IMR-90 (cell line): ENCODE data around the gene CTNNA2. TPM values are rescaled to one million over a fixed set of nuclear protein-coding genes. Genes with fewer than 3 reads are reported as not detected.

Experiments
- ATAC-seq: fragments of 200-7000 bp; cut with Tn5 transposase; 2 replicates; pipeline ENCODE4 v1.9.1; 2020; ENCODE audit warnings: low read depth, mild to moderate bottlenecking, moderate library complexity
- BruUV-seq: library from RNA; stranded (reverse); fragments of 400-500 nt; replicated peaks from 2 replicates; lab custom pipeline; 2021; lab: Mats Ljungman, UMichigan
- CTCF ChIA-PET: fragments of 300-600 bp; formaldehyde crosslinking; extraction: SDS; loops from one replicate; lab custom pipeline; 2021; ENCODE audit warnings: antibody characterized with exemption; lab: Yijun Ruan, JAX
- POLR2A ChIA-PET: fragments of 300-600 bp; sonication (Branson Sonifier 250); formaldehyde crosslinking; loops from one replicate; lab custom pipeline; 2022; ENCODE audit warnings: antibody characterized with exemption; ENCODE audit not compliant: unreplicated experiment; lab: Charles Lee
- DNase-seq: peaks from one replicate; pipeline ENCODE4 v3.0.0; 2013
- H2AFZ ChIP-seq: replicated peaks from 2 replicates; pipeline ENCODE3; 2013; ENCODE audit warnings: low read length, mild to moderate bottlenecking; ENCODE audit not compliant: poor library complexity
- H2AK5ac ChIP-seq: 2 replicates; pipeline ENCODE4 v1.6.1; 2013; ENCODE audit warnings: low read depth, low read length, inconsistent platforms
- H2AK9ac ChIP-seq: replicated peaks from 2 replicates; pipeline ENCODE3; 2013; ENCODE audit warnings: mild to moderate bottlenecking, low read depth, low read length, moderate library complexity; ENCODE audit not compliant: poor library complexity
- H2BK120ac ChIP-seq: 2 replicates; pipeline ENCODE4 v1.6.1; 2013; ENCODE audit warnings: low read depth, low read length, inconsistent platforms
- H2BK15ac ChIP-seq: 3 replicates; pipeline ENCODE4 v1.6.1; 2013; ENCODE audit warnings: low read depth, low read length, inconsistent platforms
- H2BK20ac ChIP-seq: 2 replicates; pipeline ENCODE4 v1.6.1; 2013; ENCODE audit warnings: low read depth, mild to moderate bottlenecking, inconsistent platforms, low read length, moderate library complexity
- H2BK5ac ChIP-seq: 2 replicates; pipeline ENCODE4 v1.6.1; 2013; ENCODE audit warnings: mild to moderate bottlenecking, low read depth, low read length, inconsistent platforms; ENCODE audit not compliant: poor library complexity, severe bottlenecking
- H3K14ac ChIP-seq: replicated peaks from 2 replicates; pipeline ENCODE4 v1.6.1; 2013; ENCODE audit warnings: low read depth, low read length, inconsistent platforms
- H3K18ac ChIP-seq: 2 replicates; pipeline ENCODE4 v1.6.1; 2013; ENCODE audit warnings: low read depth, low read length, control low read depth
- H3K23ac ChIP-seq: 2 replicates; pipeline ENCODE4 v1.6.1; 2013; ENCODE audit warnings: low read depth, low read length, inconsistent platforms
- H3K27ac ChIP-seq: 2 replicates; pipeline ENCODE4 v1.5.1; 2013; ENCODE audit warnings: mild to moderate bottlenecking, control low read depth, low read length; ENCODE audit not compliant: insufficient read depth
- H3K27me3 ChIP-seq: 2 replicates; pipeline ENCODE4 v1.6.1; 2013; ENCODE audit warnings: low read length; ENCODE audit not compliant: control insufficient read depth, insufficient read depth
- H3K36me3 ChIP-seq: 2 replicates; pipeline ENCODE4 v1.6.1; 2013; ENCODE audit warnings: low read length, mixed read lengths; ENCODE audit not compliant: control insufficient read depth, insufficient read depth
- H3K4ac ChIP-seq: 2 replicates; pipeline ENCODE4 v1.6.1; 2013; ENCODE audit warnings: low read depth, low read length, inconsistent platforms
- H3K4me1 ChIP-seq: 2 replicates; pipeline ENCODE4 v1.6.1; 2013; ENCODE audit warnings: low read length, mixed read lengths; ENCODE audit not compliant: control insufficient read depth, insufficient read depth
- H3K4me2 ChIP-seq: 2 replicates; pipeline ENCODE4 v1.6.1; 2013; ENCODE audit warnings: low read depth, mild to moderate bottlenecking, control low read depth, low read length, moderate library complexity
- H3K4me3 ChIP-seq: 2 replicates; pipeline ENCODE4 v1.5.1; 2013; ENCODE audit warnings: low read depth, mild to moderate bottlenecking, control low read depth, low read length, moderate library complexity; ENCODE audit not compliant: insufficient read depth
- H3K56ac ChIP-seq: 2 replicates; pipeline ENCODE4 v1.6.1; 2013; ENCODE audit warnings: low read length, inconsistent platforms; ENCODE audit not compliant: insufficient read depth; ENCODE audit errors: extremely low read depth
- H3K79me1 ChIP-seq, 2 experiments: 2 replicates each; pipeline ENCODE4 v1.6.1; 2013; ENCODE audit warnings: low read length in 2 of 2, inconsistent platforms in 1 of 2, low read depth in 1 of 2
- H3K9ac ChIP-seq: 2 replicates; pipeline ENCODE4 v1.6.1; 2013; ENCODE audit warnings: low read depth, low read length, control low read depth
- H3K9me1 ChIP-seq: 2 replicates; pipeline ENCODE4 v1.6.1; 2013; ENCODE audit warnings: low read length, inconsistent platforms; ENCODE audit not compliant: insufficient read depth
- H3K9me3 ChIP-seq: 2 replicates; pipeline ENCODE4 v1.6.1; 2013; ENCODE audit warnings: low read length; ENCODE audit not compliant: control insufficient read depth, insufficient read depth
- H4K20me1 ChIP-seq: 2 replicates; pipeline ENCODE4 v1.6.1; 2013; ENCODE audit warnings: low read length, inconsistent platforms; ENCODE audit not compliant: insufficient read depth
- H4K5ac ChIP-seq: 2 replicates; pipeline ENCODE4 v1.6.1; 2013; ENCODE audit warnings: mild to moderate bottlenecking, low read depth, low read length, control low read depth
- H4K8ac ChIP-seq, 2 experiments: 2 replicates each; pipeline ENCODE4 v1.6.1; 2013; ENCODE audit warnings: low read depth in 2 of 2, low read length in 2 of 2, control low read depth in 1 of 2, inconsistent platforms in 1 of 2
- H4K91ac ChIP-seq: 2 replicates; pipeline ENCODE4 v1.6.1; 2013; ENCODE audit warnings: low read depth, low read length, inconsistent platforms; ENCODE audit not compliant: insufficient read depth
- BHLHE40 ChIP-seq: fragments of 150-350 bp; IDR thresholded peaks from 2 replicates; pipeline ENCODE4 v1.6.1; 2016; ENCODE audit warnings: mild to moderate bottlenecking, low read depth, low read length
- CEBPB ChIP-seq: IDR thresholded peaks from 2 replicates; pipeline ENCODE4 v1.6.1; 2012; ENCODE audit warnings: low read depth, low read length, improper control_type of control experiment
- CHD1 ChIP-seq: IDR thresholded peaks from 2 replicates; pipeline ENCODE4 v1.6.1; 2012; ENCODE audit warnings: low read depth, low read length, improper control_type of control experiment
- CTCF ChIP-seq: conservative IDR thresholded peaks from 2 replicates; pipeline ENCODE4 v1.5.1; 2012; ENCODE audit warnings: mild to moderate bottlenecking, low read depth, low read length, improper control_type of control experiment
- ELK1 ChIP-seq: fragments of 150-350 bp; IDR thresholded peaks from 2 replicates; pipeline ENCODE4 v1.6.1; 2016; ENCODE audit warnings: low read depth, mild to moderate bottlenecking, low read length, moderate library complexity, borderline replicate concordance
- FOS ChIP-seq: fragments of 150-350 bp; IDR thresholded peaks from 2 replicates; pipeline ENCODE4 v1.6.1; 2016; ENCODE audit warnings: low read depth, low read length
- MAFK ChIP-seq: IDR thresholded peaks from 2 replicates; pipeline ENCODE4 v1.6.1; 2012; ENCODE audit warnings: low read depth, low read length, improper control_type of control experiment
- MAZ ChIP-seq: IDR thresholded peaks from 2 replicates; pipeline ENCODE4 v1.6.1; 2012; ENCODE audit warnings: low read depth, mild to moderate bottlenecking, low read length, improper control_type of control experiment, moderate library complexity, borderline replicate concordance
- MXI1 ChIP-seq: IDR thresholded peaks from 2 replicates; pipeline ENCODE4 v1.6.1; 2012; ENCODE audit warnings: low read depth, mild to moderate bottlenecking, low read length, moderate library complexity, borderline replicate concordance
- NFE2L2 ChIP-seq: fragments of 150-350 bp; IDR thresholded peaks from 2 replicates; pipeline ENCODE4 v1.6.1; 2016; ENCODE audit warnings: low read depth, mild to moderate bottlenecking, low read length
- POLR2A ChIP-seq: IDR thresholded peaks from 2 replicates; pipeline ENCODE4 v1.6.1; 2012; ENCODE audit warnings: mild to moderate bottlenecking, low read depth, low read length
- RAD21 ChIP-seq: IDR thresholded peaks from 2 replicates; pipeline ENCODE4 v1.6.1; 2012; ENCODE audit warnings: low read length, improper control_type of control experiment
- RCOR1 ChIP-seq: IDR thresholded peaks from 2 replicates; pipeline ENCODE4 v1.6.1; 2012; ENCODE audit warnings: mild to moderate bottlenecking, low read length, improper control_type of control experiment; ENCODE audit not compliant: insufficient replicate concordance
- RFX5 ChIP-seq: IDR thresholded peaks from 2 replicates; pipeline ENCODE4 v1.8.0; 2012; ENCODE audit warnings: low read depth, mild to moderate bottlenecking, low read length, moderate library complexity
- SMC3 ChIP-seq: fragments of 150-350 bp; IDR thresholded peaks from 2 replicates; pipeline ENCODE4 v1.6.1; 2016; ENCODE audit warnings: low read depth, mild to moderate bottlenecking, antibody characterized with exemption, low read length, moderate library complexity
- USF2 ChIP-seq: fragments of 150-350 bp; IDR thresholded peaks from 2 replicates; pipeline ENCODE4 v1.6.1; 2017; ENCODE audit warnings: mild to moderate bottlenecking, antibody characterized with exemption, low read length, low read depth
- WGBS, 2 experiments: methylation state at CpG; one replicate each; pipeline versions ENCODE4 v1.1.5 to v1.1.7; 2013; ENCODE audit warnings: missing lambda C conversion rate in 2 of 2; ENCODE audit not compliant: insufficient read length in 1 of 2; ENCODE audit errors: extremely low coverage in 2 of 2; 5-methylcytosine and 5-hydroxymethylcytosine counted together
- dilution Hi-C: fragments of 300-500 bp; cut with HindIII; formaldehyde crosslinking; loops from one replicate; pipeline ENCODE4 v1.14.3; 2018; ENCODE audit warnings: low sequenced_read_pairs; ENCODE audit not compliant: unreplicated experiment
- in situ Hi-C: fragments of 300-500 bp; cut with MboI; formaldehyde crosslinking; loops from 3 replicates; pipeline ENCODE4 v1.14.3; 2019; ENCODE audit warnings: low sequenced_read_pairs, inconsistent platforms, mixed read lengths
- intact Hi-C: fragments of 100-400 bp; cut with micrococcal nuclease; formaldehyde crosslinking; loops from 2 replicates; pipeline ENCODE4 v1.10.0; 2022
- polyA plus RNA-seq, 3 experiments: library from polyadenylated mRNA; depleted of rRNA; stranded (reverse); fragments of >200 nt; gene quantifications; 2 replicates each; pipeline ENCODE4 v1.2.3, GENCODE V29; 2012; ENCODE audit warnings: low replicate concordance in 1 of 3
- total RNA-seq: library from RNA; depleted of rRNA; stranded (reverse); fragments of >200 nt; gene quantifications from 2 replicates; pipeline ENCODE4 v1.2.3, GENCODE V29; 2012

CTNNA2 gene
- total and polyA plus RNA-seq, 2 of the 4 experiments (the other 2 are of a cell fraction): not detected

GRCh38 chr2:79713131-79713785 is 200.4 kb downstream of the CTNNA2 start:
- TF ChIP-seq SMC3: no peak
- TF ChIP-seq POLR2A: no peak
- TF ChIP-seq RAD21: no peak
- TF ChIP-seq MXI1: no peak
- TF ChIP-seq BHLHE40: no peak
- no peak for TF ChIP-seq CHD1
- TF ChIP-seq USF2: no peak
- no peak for TF ChIP-seq CTCF
- no peak for TF ChIP-seq CEBPB
- TF ChIP-seq NFE2L2: no peak
- TF ChIP-seq MAZ: no peak
- no peak for TF ChIP-seq RFX5
- TF ChIP-seq FOS: no peak
- TF ChIP-seq RCOR1: no peak
- no peak for TF ChIP-seq ELK1
- no peak for TF ChIP-seq MAFK
- H2BK5ac ChIP-seq: no peak overlapping the region
- no peak overlapping the region for H4K91ac ChIP-seq
- no peak overlapping the region for H2BK15ac ChIP-seq
- no peak overlapping the region for H3K4me2 ChIP-seq
- no peaks in the 10 kb centered on the region for H4K20me1 ChIP-seq
- H3K4me1 ChIP-seq: peaks cover 6% of the 10 kb centered on the region; the same call in 1 of the 2 replicates
- no peak overlapping the region for H3K18ac ChIP-seq
- no peak overlapping the region for H4K8ac ChIP-seq
- H3K4ac ChIP-seq: no peak overlapping the region
- H3K27ac ChIP-seq: no peak overlapping the region
- no peak overlapping the region for H2AFZ ChIP-seq
- in situ Hi-C loops: no loop called here
- dilution Hi-C loops: no loop called here
- no peak overlapping the region for H2BK20ac ChIP-seq
- H2BK120ac ChIP-seq: no peak overlapping the region
- ChIA-PET CTCF (interaction anchor here (0.6 to 1.7 kb wide), 2 partner anchors 8 to 10 kb away, joined by 3 to 5 read pairs; no protein-coding TSS in a partner anchor), POLR2A (no interaction called here)
- ATAC-seq: no peak
- H3K9me3 ChIP-seq: no peaks in the 10 kb centered on the region
- no peak overlapping the region for H3K4me3 ChIP-seq
- WGBS, 2 experiments: no CpG with 5 or more reads among the region's 4 CpGs
- H3K36me3 ChIP-seq: no peaks in the 10 kb centered on the region
- no peak overlapping the region for H3K9ac ChIP-seq
- H3K27me3 ChIP-seq: no peaks in the 10 kb centered on the region
- intact Hi-C loops: no loop called here
- no peaks in the 10 kb centered on the region for H3K9me1 ChIP-seq
- no peak overlapping the region for H3K23ac ChIP-seq
- no peak overlapping the region for H2AK5ac ChIP-seq
- no peak overlapping the region for H3K14ac ChIP-seq
- no peak overlapping the region for H3K56ac ChIP-seq
- BruUV-seq: no TSS peak
- no peak overlapping the region for H4K5ac ChIP-seq
- H3K79me1 ChIP-seq: no peaks in the 10 kb centered on the region
- H2AK9ac ChIP-seq: no peak overlapping the region
- no peak for DNase-seq
